ENCODE data around the gene PDK2.

PDK2 gene

GRCh38 chr17:50120475-50121253, 25.5 kb downstream of the PDK2 start:
- DNase-seq = no peak

GRCh38 chr17:50122945-50123344, 27.8 kb downstream of the PDK2 start:
- DNase-seq = no peak

GRCh38 chr17:50123649-50124349, 28.6 kb downstream of the PDK2 start:
- no peak for DNase-seq

- no peak for DNase-seq
These were observed 30.4 kb downstream of the PDK2 start for GRCh38 chr17:50125420-50125997.

GRCh38 chr17:50127697-50128361, 32.7 kb downstream of the PDK2 start:
- no peak for DNase-seq

DNA sequence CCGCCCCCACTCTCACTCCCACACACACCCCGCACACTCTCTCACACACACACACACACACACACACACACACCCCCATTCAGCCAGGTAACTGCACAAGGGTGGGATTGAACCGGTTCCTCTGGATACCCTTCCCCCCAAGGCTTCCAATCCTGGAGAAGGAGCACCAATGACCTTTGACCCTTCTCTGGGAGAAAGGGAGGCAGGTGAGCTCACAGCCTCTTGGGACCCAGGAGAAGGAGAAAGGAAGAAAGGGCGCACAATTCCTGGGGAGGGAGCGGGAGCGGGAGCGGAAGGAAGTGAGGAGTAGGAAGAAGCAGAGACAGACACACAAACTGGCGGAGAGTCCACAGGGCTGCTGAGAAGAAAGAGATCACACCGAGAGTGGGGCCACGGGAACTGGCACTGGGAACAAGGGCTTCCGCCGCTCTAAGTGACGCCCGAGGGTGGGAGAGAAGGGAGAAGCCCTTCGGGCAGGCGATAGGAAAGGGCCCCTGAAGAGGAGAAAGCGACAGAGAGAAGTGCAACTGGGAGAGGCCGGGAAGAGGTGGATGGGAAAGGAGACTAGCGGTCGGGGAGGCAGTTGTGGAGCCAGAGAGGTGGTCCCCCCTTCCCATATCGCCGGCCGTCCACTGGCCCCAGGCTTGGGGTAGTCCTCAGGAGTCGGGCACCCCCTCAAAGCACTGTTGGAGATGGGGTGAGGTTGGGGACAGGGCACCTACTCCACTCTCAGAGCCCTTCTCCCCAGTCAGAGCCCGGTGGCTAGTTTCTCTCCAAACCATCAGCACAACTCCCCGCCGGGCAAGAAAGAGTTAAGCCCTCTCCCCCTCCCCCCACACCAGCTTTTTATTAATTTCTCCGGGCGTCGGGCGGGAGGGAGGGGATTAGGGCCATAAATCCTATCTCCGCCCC, 33.5 kb downstream of the PDK2 start:
- DNase-seq = no peak

DNA sequence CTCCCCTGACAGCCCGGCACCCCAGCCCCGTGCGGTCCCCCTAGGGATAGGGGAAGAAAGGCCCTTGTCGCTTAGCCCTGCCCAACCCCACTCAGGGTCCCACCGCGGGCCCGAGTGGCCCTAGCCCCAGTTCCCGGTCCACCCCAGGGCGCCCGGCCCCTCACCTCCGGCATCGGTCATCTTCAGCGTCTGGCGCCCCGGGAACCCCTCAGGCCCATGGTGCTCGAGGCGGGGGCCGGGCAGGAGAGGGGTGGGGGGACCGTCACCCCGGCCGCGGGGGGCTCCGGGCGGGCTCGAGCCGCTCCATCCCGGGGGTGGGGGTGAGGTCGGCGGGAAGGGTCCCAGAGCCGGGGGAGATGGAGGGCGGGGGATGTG, 34.2 kb downstream of the PDK2 start:
- DNase-seq = no peak

DNA sequence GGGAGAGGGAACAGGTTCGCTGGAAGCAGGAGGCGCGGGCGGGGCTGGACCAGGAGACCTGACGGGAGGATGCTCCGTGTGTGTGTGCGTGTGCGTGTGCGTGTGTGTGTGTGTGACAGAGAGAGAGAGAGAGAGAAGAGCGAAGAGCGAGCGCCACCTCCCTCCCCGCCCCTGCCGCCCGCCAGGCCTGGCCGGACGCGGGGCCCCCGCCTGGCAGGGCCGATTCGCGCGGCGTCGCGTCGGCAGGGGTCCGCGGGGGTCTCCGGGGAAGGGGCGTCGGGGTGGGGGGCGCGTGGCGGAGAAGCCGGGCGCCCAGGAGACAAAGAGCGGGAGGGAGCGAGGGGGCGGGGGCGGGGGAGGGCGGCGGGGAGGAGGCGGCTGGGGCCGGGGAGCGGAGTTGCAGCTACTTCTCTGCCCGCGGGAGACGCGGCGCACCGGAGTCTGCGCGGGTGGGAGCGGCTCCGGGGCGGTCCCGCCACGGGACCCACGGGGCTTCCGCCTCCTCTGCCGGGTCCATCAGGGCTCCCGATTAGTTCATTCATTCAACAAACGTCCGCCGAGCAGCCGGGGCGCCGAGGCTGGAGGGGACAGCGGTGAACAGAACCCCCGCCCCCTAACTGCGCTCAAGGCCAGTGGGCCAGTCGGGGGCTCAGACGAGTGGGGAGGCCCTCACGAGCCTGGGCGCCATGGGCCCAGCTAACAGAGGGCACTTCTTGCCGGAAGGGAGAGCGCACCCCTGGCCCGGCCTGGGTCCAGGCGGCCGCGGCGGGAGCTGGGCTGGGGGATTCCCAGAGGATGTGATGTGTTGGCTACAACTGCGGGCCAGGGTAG, 34.8 kb downstream of the PDK2 start, which contains the start of gene SAMD14:
Gene SAMD14, minus strand, starts transcription at position 433 of the 831 bp plus-strand sequence. CDS start 5,201 bp downstream, outside the sequence.
- no peak for DNase-seq

- no peak for DNase-seq
These were observed 35.6 kb downstream of the PDK2 start for GRCh38 chr17:50130559-50131305.

GRCh38 chr17:50132104-50132794, 37.1 kb downstream of the PDK2 start:
- no peak for DNase-seq

GRCh38 chr17:50133028-50133768, 38.0 kb downstream of the PDK2 start:
- no peak for DNase-seq

GRCh38 chr17:50133769-50134099, 38.6 kb downstream of the PDK2 start:
- DNase-seq = no peak

GRCh38 chr17:50134206-50135110, 39.3 kb downstream of the PDK2 start:
- no peak for DNase-seq

GRCh38 chr17:50135316-50136095, 40.4 kb downstream of the PDK2 start:
- no peak for DNase-seq

GRCh38 chr17:50136096-50136687, 41.0 kb downstream of the PDK2 start:
- no peak for DNase-seq

DNA sequence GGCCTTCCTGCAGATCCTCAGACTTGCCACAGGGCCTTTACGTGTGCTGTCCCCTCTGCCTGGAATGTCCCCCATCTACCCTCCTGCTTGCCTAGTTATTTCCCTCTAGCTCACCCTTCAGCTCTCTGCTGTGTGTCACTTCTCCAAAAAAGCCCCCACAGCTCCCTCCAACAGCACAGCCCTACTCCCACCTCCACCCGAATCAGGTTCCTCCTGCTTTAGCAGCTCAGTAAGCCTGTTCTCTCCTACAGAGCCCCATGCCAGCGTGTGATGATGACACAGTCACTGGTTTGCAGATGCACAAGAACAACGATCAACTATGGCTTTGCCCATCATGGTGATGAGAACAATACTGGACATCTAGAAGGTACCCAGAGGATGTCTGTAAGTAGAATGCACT, 41.9 kb downstream of the PDK2 start:
- no peak for DNase-seq

- DNase-seq = no peak
These were observed 44.1 kb downstream of the PDK2 start for GRCh38 chr17:50139185-50139783.

Data from cortex of kidney (tissue), 1 donor.